Glutamatergic neuron (in vitro differentiated cells): Measurements from ENCODE around the gene BACH2. TPM values are rescaled to one million over a fixed set of nuclear protein-coding genes. Genes with fewer than 3 reads are reported as not detected.

Experiments used
- DNase-seq: peaks from one replicate; pipeline ENCODE4 v3.0.0; 2022
- H3K27ac Mint-ChIP-seq: one replicate; pipeline ENCODE4 v1.8.0; 2020; ENCODE audit warnings: mild to moderate bottlenecking, mixed read lengths, inconsistent platforms; ENCODE audit not compliant: unreplicated experiment
- H3K27me3 Mint-ChIP-seq: one replicate; pipeline ENCODE4 v1.8.0; 2020; ENCODE audit warnings: mild to moderate bottlenecking, moderate library complexity, mixed read lengths, inconsistent platforms; ENCODE audit not compliant: unreplicated experiment
- H3K36me3 Mint-ChIP-seq: one replicate; pipeline ENCODE4 v1.8.0; 2020; ENCODE audit warnings: mild to moderate bottlenecking, mixed read lengths, inconsistent platforms; ENCODE audit not compliant: unreplicated experiment
- H3K4me1 Mint-ChIP-seq: one replicate; pipeline ENCODE4 v1.8.0; 2020; ENCODE audit warnings: mild to moderate bottlenecking, low read depth, mixed read lengths, inconsistent platforms; ENCODE audit not compliant: unreplicated experiment
- H3K4me3 Mint-ChIP-seq: one replicate; pipeline ENCODE4 v1.8.0; 2020; ENCODE audit warnings: mild to moderate bottlenecking, mixed read lengths, inconsistent platforms; ENCODE audit not compliant: unreplicated experiment
- H3K9me3 Mint-ChIP-seq: one replicate; pipeline ENCODE4 v1.8.0; 2020; ENCODE audit warnings: mild to moderate bottlenecking, moderate library complexity, mixed read lengths, inconsistent platforms; ENCODE audit not compliant: unreplicated experiment
- CTCF ChIP-seq: fragments of 200-600 bp; sonication (generic); IDR thresholded peaks from one replicate; pipeline ENCODE4 v1.5.0; 2021; ENCODE audit not compliant: partially characterized antibody, unreplicated experiment
- total RNA-seq: library from RNA; stranded (reverse); fragmentation: NEBNext Ultra II Directional; extraction: Animal tissue kit (Norgen Biotek cat#: 25700); gene quantifications from one replicate; pipeline ENCODE4 v1.2.1, GENCODE V29; 2021; ENCODE audit not compliant: unreplicated experiment

BACH2 gene
- total RNA-seq, 1 donor from 2014 or later: 96.4 TPM

DNA sequence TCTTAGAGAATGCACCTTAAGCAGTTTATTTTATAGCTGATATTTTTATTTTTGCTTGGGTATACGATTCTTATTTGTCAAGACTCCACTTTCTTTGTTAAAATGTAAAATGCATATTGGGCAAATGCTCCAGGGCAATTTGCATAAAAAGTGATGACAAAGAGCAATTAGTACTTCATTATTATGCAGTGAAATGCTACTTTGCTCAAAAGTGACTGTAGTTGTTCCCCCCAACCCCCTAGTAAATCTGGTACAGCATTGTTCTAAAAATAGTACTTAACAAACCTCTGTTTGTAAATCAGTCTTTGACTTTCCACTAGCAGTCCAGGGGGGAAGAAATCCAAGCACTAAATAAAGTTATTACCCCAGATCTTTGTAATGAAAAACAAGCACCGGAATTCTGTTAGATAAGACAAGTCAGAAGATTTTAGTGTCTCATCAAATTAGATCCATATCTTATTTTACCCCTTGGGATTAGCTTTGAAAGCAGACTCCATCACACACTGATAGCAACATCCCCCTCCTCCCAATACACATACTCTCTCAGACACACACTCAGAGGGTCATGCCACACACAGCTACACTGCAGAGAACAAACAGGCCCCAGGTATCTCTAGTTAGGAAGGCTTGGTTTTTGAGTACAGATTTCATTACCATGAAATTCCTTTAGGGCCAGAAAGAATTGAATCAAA, 32.9 kb upstream of the BACH2 start:
- H3K36me3 Mint-ChIP-seq: peaks cover 13% of the 10 kb centered on the region
- TF ChIP-seq CTCF: no peak
- DNase-seq: no peak
- H3K4me3 Mint-ChIP-seq: peak overlapping the region; percentile 4
- no peak overlapping the region for H3K27ac Mint-ChIP-seq
- H3K27me3 Mint-ChIP-seq: peaks cover 4% of the 10 kb centered on the region
- H3K9me3 Mint-ChIP-seq: no peaks in the 10 kb centered on the region
- H3K4me1 Mint-ChIP-seq: peaks cover 11% of the 10 kb centered on the region

- Mint-ChIP-seq H3K27me3 (peaks cover 4% of the 10 kb centered on the region), H3K4me1 (peaks cover 11% of the 10 kb centered on the region), H3K27ac (no peak overlapping the region), H3K4me3 (no peak overlapping the region), H3K36me3 (peaks cover 8% of the 10 kb centered on the region), H3K9me3 (no peaks in the 10 kb centered on the region)
- no peak for DNase-seq
- TF ChIP-seq CTCF: no peak
Observed at GRCh38 chr6:90328004-90328403, 31.4 kb upstream of the BACH2 start.

- no peak for DNase-seq
- no peaks in the 10 kb centered on the region for H3K9me3 Mint-ChIP-seq
- no peaks in the 10 kb centered on the region for H3K36me3 Mint-ChIP-seq
- H3K4me1 Mint-ChIP-seq: peaks cover 8% of the 10 kb centered on the region
- TF ChIP-seq CTCF: no peak
- no peak overlapping the region for H3K4me3 Mint-ChIP-seq
- H3K27me3 Mint-ChIP-seq: peaks cover 1% of the 10 kb centered on the region
- H3K27ac Mint-ChIP-seq: no peak overlapping the region
Observed at GRCh38 chr6:90326404-90327057, 29.9 kb upstream of the BACH2 start.

DNA sequence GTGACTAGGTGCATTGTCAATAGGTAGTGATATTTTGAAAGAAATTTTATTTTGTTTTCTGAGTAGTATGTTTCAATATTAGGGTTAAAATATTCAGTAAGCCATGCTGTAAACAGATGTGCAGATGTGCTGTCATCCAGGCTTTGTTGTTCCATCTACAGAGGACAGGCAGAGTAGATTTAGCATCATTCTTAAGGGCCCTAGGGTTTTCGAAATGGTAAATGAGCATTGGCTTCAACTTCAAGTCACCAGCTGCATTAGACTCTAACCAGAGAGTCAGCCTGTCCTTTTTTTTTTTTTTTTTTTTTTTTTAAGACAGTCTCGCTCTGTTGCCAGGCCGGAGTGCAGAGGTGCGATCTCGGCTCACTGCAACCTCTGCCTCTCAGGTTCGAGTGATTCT, 27.1 kb upstream of the BACH2 start:
- no peak for TF ChIP-seq CTCF
- H3K27me3 Mint-ChIP-seq: peaks cover 1% of the 10 kb centered on the region
- DNase-seq: no peak
- H3K9me3 Mint-ChIP-seq: no peaks in the 10 kb centered on the region
- no peak overlapping the region for H3K4me3 Mint-ChIP-seq
- no peaks in the 10 kb centered on the region for H3K36me3 Mint-ChIP-seq
- no peak overlapping the region for H3K27ac Mint-ChIP-seq
- peaks cover 7% of the 10 kb centered on the region for H3K4me1 Mint-ChIP-seq

- Mint-ChIP-seq H3K27me3 (peaks cover 1% of the 10 kb centered on the region), H3K4me1 (peaks cover 7% of the 10 kb centered on the region), H3K36me3 (no peaks in the 10 kb centered on the region), H3K27ac (no peak overlapping the region), H3K9me3 (no peaks in the 10 kb centered on the region), H3K4me3 (no peak overlapping the region)
- no peak for DNase-seq
- TF ChIP-seq CTCF: no peak
Observed at GRCh38 chr6:90322976-90323474, 26.4 kb upstream of the BACH2 start.
